CD4-positive, alpha-beta memory T cell (primary cell): ENCODE measurements around the gene UQCRH. TPM values are rescaled to one million over a fixed set of nuclear protein-coding genes. Genes with fewer than 3 reads are reported as not detected.
"Not testable (repeated sequence)": the region's sequence is repeated elsewhere in the genome, so short reads cannot be mapped to it uniquely, and the experiment has no call there.

Experiments used
- CTCF ChIA-PET: fragments of 350-600 bp; sonication (Branson Sonifier 250); formaldehyde crosslinking; loops from one replicate; lab custom pipeline; 2021; ENCODE audit warnings: inconsistent platforms; ENCODE audit not compliant: partially characterized antibody; lab: Charles Lee
- POLR2A ChIA-PET: fragments of 350-600 bp; sonication (Branson Sonifier 250); formaldehyde crosslinking; loops from one replicate; lab custom pipeline; 2021; ENCODE audit not compliant: partially characterized antibody; lab: Charles Lee
- DNase-seq, 5 donors: peaks; one replicate each; pipeline versions ENCODE4 v3.0.0 to v3.0.0-alpha.2; 2020 to 2022; ENCODE audit warnings: mixed read lengths in 1 of 5
- H3K27ac ChIP-seq: one replicate; pipeline ENCODE4 v1.7.0; 2013; ENCODE audit warnings: low read depth, low read length
- H3K27me3 ChIP-seq: 2 replicates; pipeline ENCODE4 v1.7.0; 2013; ENCODE audit warnings: mild to moderate bottlenecking, low read length, moderate library complexity; ENCODE audit not compliant: insufficient read depth
- H3K36me3 ChIP-seq: 2 replicates; pipeline ENCODE4 v1.7.0; 2013; ENCODE audit warnings: mild to moderate bottlenecking, low read length, moderate library complexity; ENCODE audit not compliant: insufficient read depth
- H3K4me1 ChIP-seq: 2 replicates; pipeline ENCODE4 v1.7.0; 2013; ENCODE audit warnings: mild to moderate bottlenecking, low read length, moderate library complexity; ENCODE audit not compliant: insufficient read depth
- H3K4me3 ChIP-seq, 2 donors: one replicate each; pipeline ENCODE4 v1.7.0; 2013; ENCODE audit warnings: low read length in 2 of 2, mild to moderate bottlenecking in 1 of 2
- H3K9me3 ChIP-seq, 2 donors: one replicate each; pipeline ENCODE4 v1.7.0; 2013; ENCODE audit warnings: low read length in 2 of 2, control low read depth in 1 of 2; ENCODE audit not compliant: control insufficient read depth in 1 of 2
- H3K27ac Mint-ChIP-seq, 7 donors: one replicate each; pipeline ENCODE4 v1.8.0; 2020 to 2021; ENCODE audit warnings: mixed read lengths in 7 of 7, mild to moderate bottlenecking in 6 of 7, inconsistent platforms in 3 of 7, moderate library complexity in 3 of 7
- H3K27me3 Mint-ChIP-seq, 2 donors: one replicate each; pipeline ENCODE4 v1.8.0; 2020 to 2021; ENCODE audit warnings: mixed read lengths in 2 of 2
- H3K36me3 Mint-ChIP-seq, 2 donors: one replicate each; pipeline ENCODE4 v1.8.0; 2020 to 2021; ENCODE audit warnings: mixed read lengths in 2 of 2, inconsistent platforms in 1 of 2, mild to moderate bottlenecking in 1 of 2
- H3K4me1 Mint-ChIP-seq, 4 donors: one replicate each; pipeline ENCODE4 v1.8.0; 2020 to 2021; ENCODE audit warnings: mixed read lengths in 4 of 4, mild to moderate bottlenecking in 1 of 4
- H3K4me3 Mint-ChIP-seq, 8 donors: one replicate each; pipeline ENCODE4 v1.8.0; 2020 to 2021; ENCODE audit warnings: mixed read lengths in 8 of 8, mild to moderate bottlenecking in 7 of 8, moderate library complexity in 6 of 8, inconsistent platforms in 3 of 8
- H3K9me3 Mint-ChIP-seq, 8 donors: one replicate each; pipeline ENCODE4 v1.8.0; 2020 to 2021; ENCODE audit warnings: mixed read lengths in 8 of 8, mild to moderate bottlenecking in 5 of 8, inconsistent platforms in 3 of 8, moderate library complexity in 1 of 8
- intact Hi-C: fragments of 100-400 bp; cut with micrococcal nuclease; formaldehyde crosslinking; loops from one replicate; pipeline ENCODE4 v1.15.1; 2023
- polyA plus RNA-seq, 2 donors: library from polyadenylated mRNA; unstranded; fragments of 300-500 nt; fragmentation: Illumina TruSeq; gene quantifications; one replicate each; pipeline ENCODE4 v1.2.3, GENCODE V29; 2021
- total RNA-seq, 2 experiments: library from RNA; stranded (reverse); gene quantifications; one replicate each; pipeline ENCODE4 v1.2.3, GENCODE V29; 2021

UQCRH gene
- total and polyA plus RNA-seq, 4 experiments from 2014 or later = 123 to 272 (median 189) TPM

DNA sequence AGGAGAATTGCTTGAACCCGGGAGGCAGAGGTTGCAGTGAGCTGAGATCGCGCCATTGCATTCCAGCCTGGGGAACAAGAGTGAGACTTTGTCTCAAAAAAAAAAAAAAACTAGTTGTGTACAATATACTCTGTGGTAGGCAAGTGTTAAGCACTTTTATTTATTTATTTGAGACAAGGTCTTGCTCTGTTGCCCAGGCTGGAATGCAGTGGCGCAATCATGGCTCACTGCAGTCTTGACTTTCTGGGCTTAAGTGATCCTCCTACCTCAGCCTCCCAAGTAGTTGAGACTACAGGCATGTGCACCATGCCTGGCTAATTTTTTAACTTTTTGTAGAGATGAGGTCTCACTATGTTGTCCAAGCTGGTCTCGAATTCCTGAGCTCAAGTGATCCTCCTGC is 52.4 kb downstream of the UQCRH start:
- CTCF ChIA-PET = interaction anchor here (1.8 kb wide), 1 partner anchor 8 kb away, joined by 11 read pairs; no protein-coding TSS in a partner anchor
- intact Hi-C loops, DNase-seq, H3K27ac Mint-ChIP-seq, H3K27ac ChIP-seq, H3K4me1 Mint-ChIP-seq, H3K27me3 Mint-ChIP-seq, H3K4me1 ChIP-seq, H3K27me3 ChIP-seq, H3K4me3 Mint-ChIP-seq, POLR2A ChIA-PET, H3K9me3 ChIP-seq, H3K4me3 ChIP-seq, H3K9me3 Mint-ChIP-seq: not testable (repeated sequence)
- peaks cover 19% of the 10 kb centered on the region for H3K36me3 ChIP-seq
- H3K36me3 Mint-ChIP-seq = peaks cover 26 to 57% of the 10 kb centered on the region in 2 donors

DNA sequence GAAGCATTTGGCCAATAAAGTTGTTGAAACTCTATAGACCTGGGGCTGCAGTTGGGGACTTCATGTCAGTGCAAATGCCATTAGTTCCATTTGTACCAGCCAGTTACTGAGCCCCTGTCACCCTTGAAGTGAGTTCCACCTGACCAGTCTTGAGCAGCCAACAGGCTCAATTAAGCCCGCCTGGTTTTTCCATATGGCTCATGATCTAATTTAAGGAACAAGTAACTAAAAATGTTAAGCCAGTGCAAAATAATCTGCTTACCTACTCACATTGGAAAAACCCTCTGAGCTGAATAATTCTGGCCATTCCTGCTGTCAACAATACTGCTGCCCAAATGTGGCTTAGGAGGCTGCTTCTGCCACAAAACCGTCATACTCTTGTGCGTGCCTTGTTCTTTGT is 58.7 kb downstream of the UQCRH start:
- no peaks in the 10 kb centered on the region for H3K4me1 ChIP-seq
- H3K36me3 ChIP-seq = peaks cover 38% of the 10 kb centered on the region
- H3K27me3 Mint-ChIP-seq = no peaks in the 10 kb centered on the region
- no peak for DNase-seq
- no peak overlapping the region for H3K27ac ChIP-seq
- intact Hi-C loops = no loop called here
- no peak overlapping the region for H3K27ac Mint-ChIP-seq
- no peak overlapping the region for H3K4me3 Mint-ChIP-seq
- H3K4me3 ChIP-seq = no peak overlapping the region
- no peaks in the 10 kb centered on the region for H3K4me1 Mint-ChIP-seq
- ChIA-PET CTCF (interaction anchor here (1.0 kb wide), 1 partner anchor 14 kb away, joined by 4 read pairs; no protein-coding TSS in a partner anchor), POLR2A (no interaction called here)
- no peaks in the 10 kb centered on the region for H3K27me3 ChIP-seq
- H3K9me3 Mint-ChIP-seq = no peaks in the 10 kb centered on the region
- H3K9me3 ChIP-seq = no peaks in the 10 kb centered on the region
- H3K36me3 Mint-ChIP-seq = peaks cover 38 to 52% of the 10 kb centered on the region in 2 donors

- Histone ChIP-seq H3K36me3 (peaks cover 42% of the 10 kb centered on the region), H3K27ac (no peak overlapping the region), H3K9me3 (no peaks in the 10 kb centered on the region), H3K27me3 (no peaks in the 10 kb centered on the region), H3K4me3 (no peak overlapping the region), H3K4me1 (no peaks in the 10 kb centered on the region)
- DNase-seq = no peak
- Mint-ChIP-seq H3K27me3 (no peaks in the 10 kb centered on the region), H3K9me3 (no peaks in the 10 kb centered on the region), H3K4me1 (no peaks in the 10 kb centered on the region), H3K27ac (peak overlapping the region in 1 of 7 donors; percentile 35), H3K36me3 (peaks cover 39 to 53% of the 10 kb centered on the region in 2 donors), H3K4me3 (no peak overlapping the region)
- POLR2A ChIA-PET = no interaction called here
- CTCF ChIA-PET = no interaction called here
- intact Hi-C loops = no loop called here
These were observed 59.6 kb downstream of the UQCRH start for GRCh38 chr1:46363121-46363520.

GRCh38 chr1:46364612-46365011 is 61.1 kb downstream of the UQCRH start:
- no peak for DNase-seq
- Mint-ChIP-seq H3K4me3 (no peak overlapping the region), H3K36me3 (peaks cover 45 to 62% of the 10 kb centered on the region in 2 donors), H3K4me1 (no peaks in the 10 kb centered on the region), H3K27me3 (no peaks in the 10 kb centered on the region), H3K27ac (peak overlapping the region in 1 of 7 donors; percentile 42), H3K9me3 (no peaks in the 10 kb centered on the region)
- H3K27me3 ChIP-seq = no peaks in the 10 kb centered on the region
- intact Hi-C loops = no loop called here
- POLR2A ChIA-PET = no interaction called here
- no peaks in the 10 kb centered on the region for H3K4me1 ChIP-seq
- CTCF ChIA-PET = no interaction called here
- H3K9me3 ChIP-seq = no peaks in the 10 kb centered on the region
- peaks cover 42% of the 10 kb centered on the region for H3K36me3 ChIP-seq
- no peak overlapping the region for H3K4me3 ChIP-seq
- H3K27ac ChIP-seq = no peak overlapping the region

DNA sequence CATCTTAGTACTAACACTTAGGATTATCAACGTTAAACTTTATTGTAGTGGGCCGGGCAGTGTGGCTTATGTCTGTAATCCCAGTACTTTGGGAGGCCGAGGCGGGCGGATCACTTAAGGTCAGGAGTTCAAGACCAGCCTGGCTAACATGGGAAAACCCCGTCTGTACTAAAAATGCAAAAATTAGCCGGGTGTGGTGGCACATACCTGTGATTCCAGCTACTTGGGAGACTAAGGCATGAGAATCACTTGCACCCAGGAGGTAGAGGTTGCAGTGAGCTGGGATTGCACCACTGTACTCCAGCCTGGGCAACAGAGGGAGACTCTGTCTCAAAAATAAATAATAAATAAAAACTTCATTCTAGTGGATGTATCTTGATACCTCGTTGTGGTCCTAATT is 62.3 kb downstream of the UQCRH start:
- POLR2A ChIA-PET, H3K4me3 Mint-ChIP-seq, H3K4me1 ChIP-seq, H3K27me3 ChIP-seq, H3K27ac Mint-ChIP-seq, H3K9me3 Mint-ChIP-seq, DNase-seq, intact Hi-C loops, H3K27me3 Mint-ChIP-seq, H3K4me3 ChIP-seq, CTCF ChIA-PET, H3K27ac ChIP-seq, H3K9me3 ChIP-seq, H3K4me1 Mint-ChIP-seq: not testable (repeated sequence)
- peaks cover 37% of the 10 kb centered on the region for H3K36me3 ChIP-seq
- peaks cover 46 to 62% of the 10 kb centered on the region in 2 donors for H3K36me3 Mint-ChIP-seq

Other genes with a start within 250 kb of the UQCRH start
- under 1 TPM; 0.23 to 0.25 TPM for gene PIK3R3, start 171.1 kb upstream of the UQCRH start, total RNA-seq
- gene PIK3R3, start 171.1 kb upstream of the UQCRH start, polyA plus RNA-seq = under 1 TPM in 1 of 2 donors, not detected in 1; 0.32 TPM
- not detected for gene TSPAN1, start 128.6 kb upstream of the UQCRH start, total RNA-seq
- not detected for gene TSPAN1, start 128.6 kb upstream of the UQCRH start, polyA plus RNA-seq
- not detected for gene P3R3URF, start 127.2 kb upstream of the UQCRH start, total RNA-seq
- gene P3R3URF, start 127.2 kb upstream of the UQCRH start, polyA plus RNA-seq = not detected
- gene POMGNT1, start 105.3 kb upstream of the UQCRH start, total RNA-seq = 10 to 100 TPM; 36.0 to 41.4 TPM
- 10 to 100 TPM; 31.7 to 37.1 TPM for gene POMGNT1, start 105.3 kb upstream of the UQCRH start, polyA plus RNA-seq
- gene LURAP1, start 100.4 kb upstream of the UQCRH start, total RNA-seq = under 1 TPM; 0.86 to 0.93 TPM
- under 1 TPM in 1 of 2 donors, not detected in 1; 0.20 TPM for gene LURAP1, start 100.4 kb upstream of the UQCRH start, polyA plus RNA-seq
- 1 to 10 TPM; 1.0 to 1.1 TPM for gene RAD54L, start 55.9 kb upstream of the UQCRH start, total RNA-seq
- under 1 TPM in 1 of 2 donors, not detected in 1; 0.46 TPM for gene RAD54L, start 55.9 kb upstream of the UQCRH start, polyA plus RNA-seq
- gene LRRC41, start 82 bp upstream of the UQCRH start, total RNA-seq = 10 to 100 TPM; 31.8 to 32.0 TPM
- gene LRRC41, start 82 bp upstream of the UQCRH start, polyA plus RNA-seq = 10 to 100 TPM; 47.8 to 66.1 TPM
- 10 to 100 TPM; 26.4 to 26.9 TPM for gene NSUN4, start 37.1 kb downstream of the UQCRH start, total RNA-seq
- gene NSUN4, start 37.1 kb downstream of the UQCRH start, polyA plus RNA-seq = 10 to 100 TPM in 1 of 2 donors, 1 to 10 TPM in 1; 7.7 to 18.7 TPM
- gene FAAH, start 90.6 kb downstream of the UQCRH start, total RNA-seq = 10 to 100 TPM in 1 of 2 experiments, 1 to 10 TPM in 1; 7.7 to 10.7 TPM
- gene FAAH, start 90.6 kb downstream of the UQCRH start, polyA plus RNA-seq = 1 to 10 TPM; 2.0 to 4.2 TPM
- gene DMBX1, start 186.1 kb downstream of the UQCRH start, total RNA-seq = not detected
- not detected for gene DMBX1, start 186.1 kb downstream of the UQCRH start, polyA plus RNA-seq
- gene KNCN, start 247.9 kb downstream of the UQCRH start, total RNA-seq = not detected
- gene KNCN, start 247.9 kb downstream of the UQCRH start, polyA plus RNA-seq = not detected